ENCODE data around the gene GAK.

The GAK gene

DNA sequence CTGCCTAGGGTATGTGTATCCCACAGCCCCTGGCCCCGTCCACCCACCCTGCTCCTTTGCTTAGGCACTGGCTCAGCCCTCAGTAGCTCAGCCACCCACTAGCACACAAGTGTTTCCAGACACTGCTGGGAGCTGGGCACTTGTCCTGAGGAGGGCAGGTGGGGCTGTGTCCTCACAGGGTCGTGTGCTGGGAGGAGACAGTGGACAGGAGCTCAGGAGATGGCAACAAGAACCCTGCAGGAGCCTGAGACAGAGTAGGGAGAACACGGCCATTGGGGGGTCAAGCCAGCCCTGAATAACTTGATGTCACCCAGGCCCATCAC is 100.7 kb downstream of the GAK start:
- TF ChIP-seq, protein P1, sequence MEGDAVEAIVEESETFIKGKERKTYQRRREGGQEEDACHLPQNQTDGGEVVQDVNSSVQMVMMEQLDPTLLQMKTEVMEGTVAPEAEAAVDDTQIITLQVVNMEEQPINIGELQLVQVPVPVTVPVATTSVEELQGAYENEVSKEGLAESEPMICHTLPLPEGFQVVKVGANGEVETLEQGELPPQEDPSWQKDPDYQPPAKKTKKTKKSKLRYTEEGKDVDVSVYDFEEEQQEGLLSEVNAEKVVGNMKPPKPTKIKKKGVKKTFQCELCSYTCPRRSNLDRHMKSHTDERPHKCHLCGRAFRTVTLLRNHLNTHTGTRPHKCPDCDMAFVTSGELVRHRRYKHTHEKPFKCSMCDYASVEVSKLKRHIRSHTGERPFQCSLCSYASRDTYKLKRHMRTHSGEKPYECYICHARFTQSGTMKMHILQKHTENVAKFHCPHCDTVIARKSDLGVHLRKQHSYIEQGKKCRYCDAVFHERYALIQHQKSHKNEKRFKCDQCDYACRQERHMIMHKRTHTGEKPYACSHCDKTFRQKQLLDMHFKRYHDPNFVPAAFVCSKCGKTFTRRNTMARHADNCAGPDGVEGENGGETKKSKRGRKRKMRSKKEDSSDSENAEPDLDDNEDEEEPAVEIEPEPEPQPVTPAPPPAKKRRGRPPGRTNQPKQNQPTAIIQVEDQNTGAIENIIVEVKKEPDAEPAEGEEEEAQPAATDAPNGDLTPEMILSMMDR (IDR thresholded peaks at IDR 0.05; ENCODE audit: control insufficient read depth, extremely low read depth, insufficient read depth): no peak
- DNase-seq (ENCODE audit: low read depth): no peak
- no peak overlapping the region for H3K4me3 ChIP-seq (ENCODE audit: low read depth, low read length)

DNA sequence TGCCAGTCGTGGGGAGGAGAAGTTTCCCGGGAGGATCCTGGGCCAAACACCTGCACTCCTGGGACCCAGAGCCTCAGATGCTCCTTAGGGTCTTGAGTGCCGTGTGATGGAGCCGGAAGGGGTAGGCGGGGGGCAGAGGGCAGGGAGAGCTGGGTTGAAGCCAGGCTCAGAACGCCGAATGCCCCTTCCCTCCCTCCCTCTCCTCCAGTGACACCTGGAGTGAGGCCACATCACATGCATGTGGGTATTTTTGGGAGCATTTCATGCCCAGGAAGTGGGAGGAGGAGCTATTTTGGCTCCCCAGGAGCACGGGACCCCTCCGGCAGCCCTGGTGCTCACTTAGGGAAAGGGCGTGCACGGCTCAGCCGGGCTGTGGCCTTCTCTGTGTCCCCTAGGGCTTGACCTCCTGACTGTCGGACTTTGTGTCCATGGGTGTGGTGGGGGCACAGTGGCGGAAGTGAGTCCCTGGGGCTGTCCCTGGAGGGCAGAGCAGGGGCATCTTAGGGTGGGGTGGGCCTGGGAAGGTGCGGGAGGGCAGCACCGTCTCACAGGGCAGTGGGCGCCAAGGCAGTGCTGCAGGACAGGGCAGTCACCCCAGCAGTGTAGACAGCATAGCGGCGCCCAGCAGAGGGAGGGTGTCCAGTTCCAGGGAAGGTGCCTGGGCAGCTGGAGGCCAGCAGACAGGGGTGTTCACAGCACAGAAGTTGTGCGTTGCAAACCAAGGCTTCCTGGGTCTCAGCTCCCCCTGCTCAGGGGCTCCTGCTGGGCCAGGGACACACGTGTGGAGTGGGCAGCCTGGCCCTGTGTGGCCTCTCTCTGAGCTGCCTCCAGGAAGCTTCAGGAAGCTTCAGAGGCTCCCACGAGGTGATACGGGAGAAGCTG is 101.3 kb downstream of the GAK start:
- DNase-seq (ENCODE audit: low read depth): no peak
- no peak overlapping the region for H3K4me3 ChIP-seq (ENCODE audit: low read depth, low read length)
- TF ChIP-seq, protein P1 (IDR thresholded peaks at IDR 0.05; ENCODE audit: control insufficient read depth, extremely low read depth, insufficient read depth): no peak

DNA sequence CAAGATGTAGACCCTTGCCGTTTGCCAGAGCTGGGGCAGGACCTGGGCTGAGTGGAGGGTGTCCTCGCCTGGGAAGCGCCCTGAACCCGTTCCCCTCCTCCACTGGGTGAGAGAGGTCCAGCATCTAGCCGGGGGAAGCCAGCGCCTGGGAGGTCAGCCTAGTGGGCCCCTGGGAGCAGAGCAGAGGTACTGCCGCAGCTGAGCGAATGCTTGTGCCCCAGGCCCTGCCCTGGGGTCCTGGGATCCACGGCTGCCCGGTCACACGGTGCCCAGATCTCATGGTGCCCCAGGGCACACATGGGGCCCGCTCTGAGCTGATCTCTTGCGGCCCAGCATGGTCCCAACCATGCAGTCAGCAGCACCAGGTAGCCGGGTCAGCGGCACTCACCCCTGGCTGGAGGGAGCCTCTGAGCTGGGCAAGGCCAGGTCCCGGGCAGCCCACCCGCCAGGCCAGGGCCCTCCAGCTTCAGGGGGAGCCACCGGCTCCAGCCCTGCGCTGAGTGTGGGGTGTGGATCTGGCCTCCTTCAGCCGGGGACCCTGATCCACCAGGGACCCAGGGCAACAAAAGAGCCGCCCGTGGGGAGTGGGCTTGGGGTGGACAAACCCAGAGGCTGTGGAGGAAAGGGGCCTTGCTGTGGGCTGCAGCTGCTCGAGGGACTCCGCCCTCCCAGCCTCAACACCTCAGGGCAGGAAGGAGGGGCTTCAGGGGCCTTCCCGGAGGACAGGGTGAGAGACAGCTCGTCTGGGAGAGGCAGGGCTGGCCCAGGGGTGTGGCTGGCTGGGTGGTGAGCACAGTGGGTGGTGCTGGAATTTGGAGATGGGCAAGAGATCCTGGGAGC is 102.1 kb downstream of the GAK start:
- DNase-seq (ENCODE audit: low read depth): no peak
- H3K4me3 ChIP-seq (ENCODE audit: low read depth, low read length): no peak overlapping the region
- TF ChIP-seq, protein P1 (IDR thresholded peaks at IDR 0.05; ENCODE audit: control insufficient read depth, extremely low read depth, insufficient read depth): no peak

DNA sequence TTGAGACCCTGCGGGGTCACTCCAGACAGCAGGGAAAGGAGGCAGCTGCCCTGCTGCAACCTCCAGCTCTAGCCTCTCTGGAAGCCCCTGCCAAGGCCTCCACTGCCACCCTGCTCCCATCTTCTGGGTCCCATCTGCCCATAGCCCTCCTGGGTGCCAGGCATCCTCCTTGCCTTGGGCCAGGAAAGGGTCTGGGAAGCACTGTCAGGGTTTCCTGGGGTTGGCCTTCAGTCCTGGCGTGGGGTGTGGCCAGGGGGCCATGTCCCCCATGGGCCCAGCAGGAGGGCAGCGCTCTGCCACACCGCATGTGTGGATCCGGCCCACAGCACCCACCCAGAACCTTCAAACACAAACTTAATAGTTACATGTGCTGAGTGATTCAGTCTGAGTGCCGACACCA is 102.8 kb downstream of the GAK start:
- TF ChIP-seq, protein P1 (IDR thresholded peaks at IDR 0.05; ENCODE audit: control insufficient read depth, extremely low read depth, insufficient read depth): no peak
- DNase-seq (ENCODE audit: low read depth): no peak
- H3K4me3 ChIP-seq (ENCODE audit: low read depth, low read length): no peak overlapping the region

DNA sequence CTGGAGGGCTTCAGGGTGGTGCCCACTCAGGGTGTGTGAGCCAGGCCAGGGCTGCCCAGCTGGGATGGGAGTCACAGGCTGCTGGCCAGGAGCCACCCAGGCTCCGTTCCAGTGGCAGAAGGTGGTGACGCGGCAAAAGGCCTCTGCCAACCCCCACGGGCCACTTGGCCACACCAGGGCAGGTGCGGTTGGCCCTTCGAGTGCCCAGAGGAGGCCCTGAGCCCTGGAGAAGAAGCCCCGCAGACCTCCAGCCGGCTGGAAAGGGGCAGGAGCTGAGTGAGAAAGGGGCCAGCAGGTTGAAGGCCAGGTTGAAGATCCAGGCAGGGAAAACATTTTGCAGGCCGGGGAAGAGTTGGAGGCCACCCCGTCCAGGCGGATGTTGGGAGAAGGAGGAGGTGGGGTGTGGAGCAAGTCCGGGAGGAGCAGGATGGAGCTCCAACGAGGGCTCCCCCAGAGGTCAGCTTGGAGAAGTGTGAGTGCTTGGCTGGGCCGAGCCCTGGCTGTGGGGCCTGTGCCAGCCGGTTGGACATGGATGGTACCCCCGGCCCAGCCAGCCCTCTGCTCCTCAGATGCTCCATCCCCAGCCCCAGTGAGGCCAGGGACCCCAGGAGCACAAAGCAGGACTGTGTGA is 103.4 kb downstream of the GAK start:
- TF ChIP-seq, protein P1 (IDR thresholded peaks at IDR 0.05; ENCODE audit: control insufficient read depth, extremely low read depth, insufficient read depth): no peak
- no peak overlapping the region for H3K4me3 ChIP-seq (ENCODE audit: low read depth, low read length)
- no peak for DNase-seq (ENCODE audit: low read depth)

DNA sequence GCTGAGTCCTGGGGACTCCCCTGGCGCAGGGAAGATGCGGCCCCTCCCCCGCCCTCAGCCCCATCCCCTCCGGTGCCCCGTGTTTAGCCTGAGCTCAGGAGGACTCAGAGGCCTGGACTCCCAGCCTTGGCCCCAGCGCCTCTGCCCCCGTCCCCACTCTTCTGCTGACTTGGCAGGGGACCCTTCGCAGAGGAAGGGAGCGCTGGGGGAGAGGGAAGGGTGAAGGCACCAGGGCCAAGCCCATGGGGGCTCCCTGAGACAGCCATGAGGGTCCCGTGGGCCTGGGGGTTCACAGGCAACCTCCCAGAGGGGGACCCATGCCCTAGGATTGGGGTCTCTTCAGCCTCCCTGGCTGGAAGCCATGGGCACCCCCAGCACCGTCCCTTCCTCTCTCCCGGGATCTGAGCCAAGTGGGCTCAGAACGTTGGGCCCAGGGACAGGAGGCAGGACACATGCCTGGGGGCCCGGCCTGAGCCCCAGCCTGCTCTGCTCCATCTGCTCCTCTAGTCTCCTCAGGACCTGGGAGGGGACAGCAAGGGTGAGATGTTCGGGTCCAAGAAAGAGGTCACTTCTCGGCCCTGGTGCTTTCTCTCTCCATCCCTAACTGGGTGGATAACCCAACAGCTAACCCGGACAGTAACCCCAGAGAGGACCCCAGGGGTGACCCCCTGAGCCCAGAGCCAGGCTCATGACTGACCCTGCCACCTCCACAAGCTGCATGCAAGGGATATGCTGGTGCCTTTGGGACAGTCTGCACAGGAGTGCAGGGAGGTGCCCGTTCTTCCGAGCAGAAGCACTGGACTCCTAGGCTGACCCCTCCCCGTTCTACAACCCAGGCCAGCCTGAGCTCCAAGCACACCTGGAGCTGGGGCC is 104.7 kb downstream of the GAK start:
- no peak overlapping the region for H3K4me3 ChIP-seq (ENCODE audit: low read depth, low read length)
- TF ChIP-seq, protein P1 (IDR thresholded peaks at IDR 0.05; ENCODE audit: control insufficient read depth, extremely low read depth, insufficient read depth): no peak
- DNase-seq (ENCODE audit: low read depth): no peak

Data from LNCaP clone FGC (cell line).